Ecto neural progenitor cell (in vitro differentiated cells): ENCODE data around the gene TGM2.

Experiments
- DNase-seq: peaks from one replicate; pipeline ENCODE4 v3.0.0-alpha.2; 2018; ENCODE audit warnings: low spot score

Gene TGM2

DNA sequence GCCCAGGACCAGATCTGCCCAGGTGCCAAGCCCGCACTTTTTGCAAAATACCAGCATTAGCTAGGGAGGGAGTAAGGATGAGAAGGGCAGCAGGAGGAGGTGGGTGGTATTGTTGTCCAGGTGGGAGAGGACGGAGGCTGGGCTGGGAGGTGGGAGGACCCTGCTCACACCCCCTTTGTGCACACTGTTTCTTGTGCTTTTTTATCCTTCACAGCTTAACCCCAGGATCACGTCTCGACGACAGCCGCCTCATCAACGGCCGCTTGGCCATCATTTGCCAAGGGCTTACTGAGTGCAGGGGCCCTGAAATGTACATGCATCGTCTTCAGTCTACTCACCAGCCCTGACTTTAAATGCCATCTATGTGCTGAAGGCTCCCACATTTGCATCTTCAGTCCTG, 12.1 kb upstream of the TGM2 start:
- DNase-seq, result no peak

DNA sequence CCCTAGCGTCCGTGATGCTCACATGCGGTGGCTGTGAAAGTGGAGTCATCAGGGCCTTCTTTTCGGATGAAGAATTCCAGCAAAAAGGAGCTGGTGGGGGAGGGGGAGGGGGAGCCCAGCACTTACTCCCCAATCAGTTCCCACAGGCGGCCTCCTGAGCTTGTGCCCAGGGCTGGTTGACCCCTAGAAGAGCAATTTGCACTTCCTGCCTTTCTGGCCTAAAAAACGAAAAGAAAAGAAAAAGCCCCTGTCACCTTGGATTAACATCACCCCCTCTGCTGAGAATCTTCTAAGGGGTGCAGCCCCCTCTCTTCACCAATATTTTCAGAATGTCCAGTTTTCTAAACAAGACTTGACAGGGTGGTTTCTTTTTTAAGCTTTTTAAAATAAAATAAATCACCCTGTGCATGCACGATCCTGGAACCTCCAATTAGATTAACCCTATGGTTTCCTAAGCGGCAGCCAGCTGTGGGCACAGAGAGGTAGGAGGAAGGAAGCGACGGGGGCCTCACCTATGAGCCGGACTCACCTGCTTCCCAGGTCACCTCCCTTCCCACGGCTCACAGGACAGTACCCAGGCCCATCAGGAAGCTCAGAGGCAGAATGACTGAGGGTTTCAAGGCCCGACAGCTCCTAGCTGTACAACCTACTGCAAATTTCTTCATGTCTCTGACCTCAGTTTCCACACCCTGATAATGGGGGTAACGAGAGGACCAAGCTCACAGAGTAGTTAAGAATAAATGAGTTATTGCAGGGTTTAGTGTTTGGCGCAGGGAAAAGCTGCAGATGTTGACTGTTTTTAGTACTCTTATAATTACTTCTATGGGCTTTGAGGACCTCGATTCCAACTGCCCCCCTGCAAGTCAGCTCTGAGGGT, 10.5 kb upstream of the TGM2 start:
- no peak for DNase-seq

DNA sequence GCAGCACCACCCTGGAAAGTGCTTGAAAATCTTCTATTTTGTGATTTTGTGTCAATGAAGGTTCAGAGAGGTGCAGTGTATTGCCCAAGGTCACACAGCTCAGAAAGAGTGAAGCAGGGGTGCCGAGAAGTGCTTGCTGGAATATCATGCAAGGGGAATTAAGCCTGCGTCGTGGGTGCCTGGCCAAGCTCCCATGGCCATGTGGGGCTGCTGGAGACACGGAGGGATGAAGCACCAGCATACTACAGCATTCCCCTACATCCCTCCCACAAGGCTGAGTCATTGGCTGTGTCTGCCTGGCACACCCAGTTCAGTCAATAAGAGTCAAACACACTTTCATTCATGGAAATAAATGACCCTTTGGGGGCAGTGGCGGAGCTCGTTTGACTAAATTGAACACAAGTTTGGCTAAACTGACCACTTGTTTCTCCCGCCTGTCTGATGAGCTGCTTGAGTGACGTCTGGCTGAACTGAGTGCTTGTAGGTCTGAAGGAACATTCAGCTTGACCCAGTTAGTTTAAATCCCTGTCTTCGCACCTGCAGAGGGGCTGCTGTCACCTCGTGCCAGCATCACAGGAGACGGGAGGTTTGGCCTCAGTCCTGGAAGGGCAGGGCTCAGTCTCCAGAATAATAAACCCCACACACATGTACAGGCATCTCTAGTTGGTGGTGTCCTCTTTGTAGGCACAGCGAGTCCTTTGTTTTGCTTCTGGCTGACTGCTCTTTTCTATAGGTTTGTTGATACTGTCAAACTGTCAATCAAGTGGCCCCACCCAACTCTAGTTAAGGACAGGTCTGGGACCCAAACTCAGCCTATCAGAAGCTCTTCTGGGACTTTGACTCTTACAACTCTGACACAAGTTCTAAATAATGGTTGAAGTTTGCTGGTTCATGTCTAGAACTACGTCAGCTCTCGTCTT, 8.4 kb upstream of the TGM2 start:
- no peak for DNase-seq

DNA sequence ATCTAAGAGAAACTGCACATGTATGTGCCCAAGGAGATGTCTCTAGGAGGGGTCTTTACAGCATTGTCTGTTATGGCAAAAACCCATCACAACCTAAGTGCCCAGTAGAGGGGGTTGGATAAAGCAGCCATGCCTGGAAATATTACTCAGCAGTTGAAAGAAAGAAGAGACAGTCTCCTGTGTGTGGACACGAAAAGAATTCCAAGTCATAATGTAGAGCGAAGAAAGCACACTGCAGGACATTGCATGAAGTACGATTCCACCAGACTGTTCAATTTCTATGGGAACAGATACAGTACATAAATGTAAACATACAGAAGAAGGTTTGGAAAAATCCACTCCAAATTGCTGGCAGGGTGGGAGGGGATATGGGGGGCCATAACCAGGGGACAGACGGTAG, 7.3 kb upstream of the TGM2 start:
- no peak for DNase-seq

DNA sequence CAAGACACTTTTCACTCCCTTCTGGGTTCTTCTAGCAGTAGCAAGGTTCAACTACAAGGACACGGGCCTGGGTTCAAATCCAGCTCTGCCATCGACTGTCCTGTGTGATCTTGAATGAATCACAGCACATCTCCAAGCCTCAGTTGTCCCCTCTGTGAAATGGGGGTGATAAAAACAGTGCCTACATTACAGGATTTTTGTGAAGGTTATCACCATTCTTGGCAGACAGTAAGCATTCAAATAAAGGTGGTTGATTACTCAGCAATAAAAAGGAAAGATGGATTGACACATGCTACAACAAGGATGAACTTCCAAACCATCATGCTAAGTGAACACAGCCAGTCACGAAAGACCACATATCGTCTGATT, 6.6 kb upstream of the TGM2 start:
- no peak for DNase-seq

DNA sequence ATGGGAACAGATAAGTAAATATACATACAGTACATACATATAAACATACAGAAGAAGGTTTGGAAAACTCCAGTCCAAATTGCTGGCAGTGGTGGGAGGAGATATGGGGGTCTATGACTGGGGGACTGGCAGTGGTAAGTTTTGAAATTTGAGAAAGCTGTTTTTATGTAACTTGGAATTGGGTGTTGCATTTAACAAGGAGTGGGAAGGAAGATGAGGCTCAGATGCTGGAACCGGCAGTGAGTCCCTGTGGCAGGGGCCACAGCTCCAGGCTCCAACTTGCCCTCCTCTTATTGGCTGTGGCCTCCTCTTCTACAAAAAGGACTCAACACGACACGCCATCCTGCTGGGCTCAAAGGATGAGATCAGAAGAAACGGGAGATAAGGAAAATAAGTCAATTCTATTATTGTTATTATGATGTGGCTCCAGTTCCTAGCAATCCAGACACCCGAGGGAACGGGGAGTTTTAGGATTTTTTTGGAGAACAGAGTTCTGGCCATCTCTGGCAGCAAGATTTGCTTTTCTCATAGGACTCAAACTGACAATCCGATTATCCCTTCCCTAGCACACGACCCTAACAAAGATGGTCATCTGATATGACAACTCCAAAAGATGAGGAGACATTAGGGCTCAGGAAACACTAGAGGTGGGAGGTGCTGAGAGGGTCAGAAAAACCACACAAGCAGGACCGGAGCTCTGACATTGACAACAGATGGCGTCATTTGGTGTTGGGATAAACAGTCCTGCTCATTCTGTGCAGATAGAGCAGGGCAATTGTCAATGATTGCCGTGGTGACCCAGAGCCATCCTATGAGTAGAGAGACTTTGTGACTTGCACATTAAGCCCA, 6.0 kb upstream of the TGM2 start:
- no peak for DNase-seq

DNA sequence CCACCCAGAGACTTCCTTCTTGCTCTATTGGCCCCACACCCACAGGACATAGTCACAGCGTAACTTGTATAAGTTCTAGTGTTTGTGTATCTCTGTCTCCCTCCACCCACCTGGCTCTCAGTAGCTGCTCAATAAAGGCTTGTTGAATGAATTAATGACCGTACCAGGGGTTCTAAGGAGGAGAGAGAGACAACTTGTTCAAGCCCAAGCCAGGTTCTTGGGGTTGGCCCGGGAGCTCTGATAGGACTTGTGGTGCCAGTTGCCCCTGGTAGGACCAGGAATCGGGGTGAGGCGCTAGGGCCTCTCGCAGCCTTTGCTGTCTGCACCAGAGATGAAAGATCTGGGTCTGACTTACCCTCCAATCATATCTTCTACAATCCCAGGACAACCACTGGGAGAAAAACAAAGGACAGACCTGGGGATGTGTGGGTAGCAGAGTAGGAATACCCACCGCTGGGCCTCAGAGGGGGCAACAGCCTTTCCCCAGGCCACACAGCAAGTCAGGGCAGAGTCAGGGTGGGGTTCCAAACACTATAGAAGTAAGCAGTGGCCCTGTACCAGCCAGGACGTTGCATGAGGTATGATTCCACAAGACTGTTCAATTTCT, 5.3 kb upstream of the TGM2 start:
- DNase-seq, result no peak

DNA sequence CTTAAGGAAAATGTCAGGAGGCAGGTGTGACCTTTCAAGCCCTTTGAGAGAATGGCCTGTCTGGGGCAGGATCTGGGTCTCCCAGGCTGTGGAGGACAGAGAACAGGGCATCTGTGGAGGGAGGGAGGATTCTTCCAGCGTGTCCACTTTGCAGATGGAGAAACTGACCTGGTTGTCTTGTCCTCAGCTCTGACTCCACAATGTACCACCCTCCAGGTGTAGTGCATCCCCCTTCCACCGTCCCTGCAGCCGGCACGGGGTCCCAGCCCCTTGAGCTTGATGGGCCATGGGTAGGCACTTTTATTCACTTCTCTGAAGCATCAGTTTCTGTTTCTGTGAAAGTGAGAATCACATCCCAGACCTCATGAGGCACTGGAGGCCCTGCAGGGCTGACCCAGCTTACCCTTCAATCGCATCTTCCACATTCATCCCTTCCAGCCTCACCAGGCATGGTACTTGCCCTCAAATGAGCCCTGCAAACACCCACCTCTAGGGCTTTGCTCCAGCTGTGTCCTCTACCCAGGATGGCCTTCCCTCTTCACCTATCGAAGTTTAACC, 4.6 kb upstream of the TGM2 start:
- DNase-seq, result no peak

DNA sequence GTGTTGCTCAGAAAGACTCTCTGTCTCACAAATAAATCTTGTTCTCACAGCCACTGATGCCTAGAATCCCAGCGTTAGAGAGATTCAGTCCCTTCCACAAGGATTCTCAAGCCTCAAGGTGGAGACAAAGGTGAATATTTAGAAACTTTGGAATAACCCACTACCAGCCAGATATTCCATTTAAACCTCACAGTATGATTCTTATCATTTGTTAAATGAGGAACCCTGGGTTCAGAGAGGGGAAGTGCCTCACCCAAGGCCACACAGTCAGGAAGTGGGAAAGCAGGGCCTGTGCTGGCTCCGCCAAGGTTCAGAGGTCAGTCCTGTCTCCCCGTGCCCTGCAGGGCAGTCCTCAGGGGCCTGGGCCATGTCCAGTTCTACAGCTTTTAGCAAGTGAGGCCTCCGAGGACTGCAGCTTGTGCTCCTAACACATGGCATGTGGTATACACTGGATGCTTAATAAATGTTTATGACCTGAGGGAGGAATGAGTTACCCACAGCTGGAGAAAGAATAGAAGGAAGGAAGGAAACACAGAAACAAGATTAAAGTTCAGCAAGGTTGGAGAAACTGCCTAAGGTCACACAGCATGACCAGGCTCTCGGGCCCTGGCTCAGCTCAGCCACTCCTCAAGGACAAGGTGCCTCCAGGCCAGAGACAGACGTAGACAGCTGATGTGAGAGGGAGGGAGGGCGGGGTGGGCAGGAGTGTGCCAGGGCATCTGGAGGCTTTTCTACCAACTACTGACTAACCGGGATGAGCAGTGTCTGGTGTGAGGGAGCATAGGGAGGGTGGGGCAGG, 3.9 kb upstream of the TGM2 start:
- DNase-seq, result no peak

DNA sequence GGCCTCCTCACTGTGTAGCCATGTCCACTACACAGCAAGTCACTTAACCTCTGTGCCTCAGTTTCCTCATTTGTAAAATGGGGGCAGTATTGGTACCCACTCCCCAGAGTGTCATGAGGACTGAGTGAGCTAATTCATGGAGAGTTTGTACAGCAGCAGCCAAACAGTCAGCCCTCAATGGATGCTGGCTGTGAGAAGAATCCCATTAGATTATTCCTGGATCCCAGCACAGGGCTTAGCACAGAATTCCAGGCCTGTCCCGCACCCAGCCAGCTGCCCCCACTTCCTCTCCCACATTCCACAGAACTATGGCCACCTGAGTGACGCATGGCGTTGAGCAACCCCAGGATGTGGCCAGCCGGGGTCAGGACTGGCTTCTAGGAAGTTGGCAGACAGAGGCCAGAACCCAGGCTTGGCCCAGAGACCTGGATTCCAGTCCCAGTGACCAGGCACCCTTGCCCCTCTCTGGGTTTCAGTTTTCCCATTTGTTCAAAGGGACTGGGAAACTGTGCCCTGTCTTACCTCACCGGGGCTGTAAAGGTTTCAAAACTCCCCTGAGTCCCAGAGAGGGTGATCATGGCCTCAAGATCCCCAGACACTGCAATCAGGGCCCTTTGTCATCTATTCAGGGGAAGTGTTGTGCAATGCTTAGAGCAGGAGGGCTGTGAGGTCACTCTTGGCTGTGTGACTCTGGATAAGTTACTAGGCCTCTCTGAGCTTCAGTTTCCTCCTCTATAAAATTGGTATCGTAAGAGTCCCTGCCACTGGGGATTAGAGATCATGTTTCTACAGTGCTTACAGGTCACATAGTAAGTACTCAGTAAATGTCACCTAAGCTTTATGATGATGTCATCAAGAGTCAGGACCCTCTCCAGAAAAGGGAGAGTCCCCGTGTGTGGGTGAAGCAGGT, 3.0 kb upstream of the TGM2 start:
- no peak for DNase-seq

DNA sequence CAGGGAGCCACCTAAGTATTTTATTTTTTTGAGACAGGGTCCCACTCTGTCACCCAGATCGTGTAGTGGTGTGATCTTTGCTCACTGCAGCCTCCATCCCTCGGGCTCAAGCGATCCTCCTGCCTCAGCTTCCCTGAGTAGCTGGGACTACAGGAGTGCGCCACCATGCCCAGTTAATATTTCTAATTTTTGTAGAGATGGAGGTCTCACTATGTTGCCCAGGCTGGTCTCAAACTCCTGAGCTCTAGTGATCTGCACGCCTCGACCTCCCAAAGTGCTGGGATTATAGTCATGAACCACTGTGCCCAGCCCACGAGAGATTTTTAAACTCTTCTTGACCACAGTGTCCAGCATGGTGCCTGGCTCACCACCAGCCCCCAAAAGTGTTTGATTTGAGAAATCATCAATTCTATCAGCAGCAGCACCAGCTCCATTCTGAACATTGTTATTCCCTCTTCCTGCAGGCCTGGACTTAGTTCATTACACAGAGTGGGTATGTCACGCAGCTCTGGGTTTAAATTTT, 2.3 kb upstream of the TGM2 start:
- no peak for DNase-seq

DNA sequence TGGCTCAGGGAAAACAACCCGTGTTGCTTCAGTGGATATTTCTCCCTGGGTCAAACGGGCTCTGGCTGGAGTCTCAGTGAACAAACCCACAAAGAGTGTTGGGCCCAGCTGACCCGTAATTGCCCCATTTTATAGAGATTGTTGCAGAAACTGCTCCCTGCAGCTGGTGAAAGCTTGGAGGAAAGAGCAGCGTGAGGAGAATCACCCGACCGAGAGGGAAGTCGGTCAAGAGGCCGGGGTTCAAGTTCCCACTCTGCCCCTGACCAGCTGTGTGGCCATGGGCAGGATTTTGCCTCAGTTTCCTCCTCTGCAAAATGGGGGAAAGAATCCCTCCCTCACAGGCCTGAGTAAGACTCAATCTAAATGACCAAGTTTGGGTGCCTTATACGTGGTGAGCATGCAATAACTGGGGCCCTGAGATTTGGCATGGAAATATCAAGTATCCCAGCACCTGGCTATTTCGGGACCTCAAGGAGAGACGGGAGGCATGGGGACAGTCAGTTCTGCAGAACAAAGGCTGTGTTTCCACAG, 1.7 kb upstream of the TGM2 start:
- no peak for DNase-seq

DNA sequence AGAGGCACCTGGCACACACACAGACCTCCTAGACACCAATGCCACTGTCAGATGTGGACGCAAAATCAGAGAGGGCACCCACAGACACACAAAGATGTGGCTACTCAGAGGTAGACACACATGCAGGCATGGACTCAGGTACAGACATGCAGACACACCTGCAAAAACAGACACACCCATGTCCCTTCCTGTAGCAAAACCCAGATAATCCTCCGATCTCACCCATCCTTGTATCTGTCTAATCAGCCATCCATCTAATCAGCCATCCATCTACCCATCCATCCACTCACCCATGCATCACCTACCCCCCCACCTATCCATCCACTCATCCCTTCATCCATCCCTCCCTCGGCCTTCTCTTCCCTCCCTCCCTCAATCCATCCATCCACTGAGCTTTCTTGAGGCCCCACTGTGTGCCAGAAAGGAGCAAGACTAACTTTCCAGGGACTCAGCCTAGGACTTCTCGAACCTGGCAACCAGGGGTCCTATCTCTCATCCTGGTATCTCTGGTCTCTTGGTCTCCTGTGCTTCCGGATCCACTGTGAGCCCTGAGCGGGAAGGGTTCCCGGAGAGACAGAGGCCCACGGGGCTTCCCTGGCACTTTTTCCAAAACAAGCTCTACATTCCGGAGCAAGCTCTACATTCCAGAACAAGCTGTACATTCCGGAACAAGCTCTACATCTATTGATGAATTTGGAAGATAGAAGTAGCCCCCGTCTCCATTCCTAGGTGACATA, 1.1 kb upstream of the TGM2 start:
- DNase-seq, result no peak

DNA sequence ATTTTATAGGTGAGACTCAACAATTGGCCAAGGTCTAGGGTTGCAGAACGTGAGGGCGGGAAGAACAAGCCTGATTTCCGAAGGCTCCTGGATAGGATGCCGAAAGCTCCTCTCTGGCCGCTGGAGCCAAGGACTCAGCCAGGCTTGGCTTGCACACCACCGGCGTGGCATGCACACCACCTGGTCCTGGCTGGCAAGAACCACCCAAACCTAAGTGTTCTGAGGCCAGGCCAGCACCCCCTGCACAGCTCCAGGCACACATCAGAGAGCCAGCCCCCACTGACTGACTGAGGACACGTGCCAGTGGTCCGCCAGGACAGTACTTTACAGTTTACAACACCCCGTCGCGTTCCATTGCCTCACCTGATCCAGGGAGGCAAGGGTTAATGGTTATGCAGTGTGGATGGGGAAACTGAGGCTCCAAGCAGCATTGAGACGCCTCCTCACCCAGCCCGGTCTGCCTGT, 414 bp downstream of the TGM2 start:
- no peak for DNase-seq

DNA sequence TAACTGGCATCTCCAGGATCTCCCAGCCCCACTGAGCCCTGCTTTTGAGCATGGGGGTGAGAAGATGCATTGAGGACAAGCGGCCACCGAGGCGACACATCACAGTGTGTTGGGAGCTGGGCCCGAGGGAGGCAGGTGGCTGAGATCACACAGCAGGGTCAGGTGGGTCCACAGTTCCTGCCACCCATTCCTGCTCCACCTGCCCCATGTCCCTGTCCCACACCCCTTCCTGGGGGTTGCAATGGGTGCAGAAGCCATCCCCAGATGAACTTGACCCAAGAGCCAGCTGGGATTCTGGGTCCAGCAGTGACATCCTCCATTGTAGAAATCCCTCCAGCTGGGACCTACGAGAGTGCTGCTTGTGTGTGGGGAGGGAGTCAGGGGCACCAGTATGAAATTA, 1.0 kb downstream of the TGM2 start:
- no peak for DNase-seq

DNA sequence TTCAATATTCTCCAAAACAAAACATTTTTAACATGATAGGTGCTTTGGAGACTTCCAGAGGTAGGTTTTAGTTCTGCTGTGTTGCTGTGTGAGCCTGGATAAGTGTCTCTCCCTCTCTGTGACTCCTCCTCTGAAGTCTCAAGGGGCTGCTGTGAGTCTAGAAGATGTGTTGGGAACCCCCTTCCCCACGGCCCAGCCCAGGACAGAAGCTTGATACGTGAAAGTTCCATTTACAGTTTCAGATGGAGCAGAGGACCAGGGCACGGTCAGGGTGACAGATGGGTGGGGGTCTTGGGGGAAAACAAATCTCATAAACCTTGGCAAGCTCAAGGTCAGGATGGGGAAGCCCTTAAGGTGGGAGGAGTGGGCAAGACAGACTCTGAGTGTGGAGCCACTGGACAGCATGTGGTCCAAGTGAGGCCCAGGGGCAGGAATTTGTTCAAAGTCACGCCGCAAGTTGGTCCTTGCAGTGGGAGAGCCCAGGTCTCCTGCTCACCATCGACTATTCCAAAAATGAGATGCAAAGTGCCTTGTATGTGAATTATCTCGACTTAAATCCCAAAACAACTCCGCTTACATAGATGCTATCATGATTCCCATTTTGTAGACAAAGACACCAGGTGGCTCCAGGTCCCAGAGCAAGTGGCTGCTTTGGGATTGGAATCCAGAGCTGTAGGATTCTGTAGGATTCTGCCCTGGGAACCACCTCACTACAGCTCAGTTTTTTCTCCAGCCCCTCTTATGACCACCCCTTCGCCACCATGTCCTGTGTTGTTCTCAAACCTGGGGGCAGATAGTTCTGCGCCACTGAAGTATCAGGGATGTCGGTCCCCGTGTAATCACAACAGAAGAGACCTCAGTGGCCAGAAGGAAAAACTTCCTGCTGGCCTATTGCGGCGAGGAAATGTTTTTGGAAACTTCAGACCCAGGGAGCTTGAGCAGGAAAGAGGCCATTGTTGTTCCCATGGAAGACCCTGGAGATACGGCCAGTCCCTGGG, 1.9 kb downstream of the TGM2 start:
- no peak for DNase-seq

DNA sequence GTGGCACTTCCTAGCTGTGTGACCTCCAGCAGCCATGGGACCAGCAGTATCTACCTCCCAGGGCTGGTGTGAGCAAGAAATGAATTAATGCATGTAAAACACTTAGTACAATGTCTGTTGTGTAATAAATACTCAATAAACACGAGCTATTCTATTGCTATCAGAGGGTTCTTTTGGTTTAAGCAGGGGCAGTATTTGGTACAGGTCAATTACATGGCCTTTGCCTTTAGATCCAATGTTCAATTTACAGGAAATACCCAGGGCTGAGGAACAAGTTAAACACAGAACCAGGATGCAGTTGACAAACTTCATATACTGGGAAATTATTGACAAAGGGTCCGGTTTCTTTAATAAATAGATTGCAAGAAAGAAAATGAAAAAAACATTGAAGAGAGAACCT, 2.9 kb downstream of the TGM2 start:
- no peak for DNase-seq
